Activated CD4-positive, alpha-beta T cell treated with anti-CD3 and anti-CD28 coated beads, Interleukin-2, amount 50 U/mL, for 1 hour (primary cell): Measurements from ENCODE around the gene DOCK9.
"Not testable (repeated sequence)": the region's sequence is repeated elsewhere in the genome, so short reads cannot be mapped to it uniquely, and the experiment has no call there.

Source experiments
- DNase-seq: peaks from one replicate; pipeline ENCODE4 v3.0.0-alpha.2; 2020

The DOCK9 gene

GRCh38 chr13:98812186-98812790, 165.6 kb downstream of the DOCK9 start:
- not testable (repeated sequence) for DNase-seq

GRCh38 chr13:98810746-98811145, 167.1 kb downstream of the DOCK9 start:
- DNase-seq, result no peak

- no peak for DNase-seq
Observed at GRCh38 chr13:98809345-98809777, 168.5 kb downstream of the DOCK9 start.

GRCh38 chr13:98807774-98808173, 170.1 kb downstream of the DOCK9 start:
- no peak for DNase-seq

GRCh38 chr13:98804336-98804855, 173.5 kb downstream of the DOCK9 start:
- no peak for DNase-seq

GRCh38 chr13:98803921-98804320, 173.9 kb downstream of the DOCK9 start:
- DNase-seq, result no peak

- no peak for DNase-seq
Observed at GRCh38 chr13:98803111-98803561, 174.7 kb downstream of the DOCK9 start.

GRCh38 chr13:98802559-98802958, 175.3 kb downstream of the DOCK9 start:
- DNase-seq, result no peak

GRCh38 chr13:98801626-98802418, 176.0 kb downstream of the DOCK9 start:
- no peak for DNase-seq

- no peak for DNase-seq
Observed at GRCh38 chr13:98800078-98800477, 177.8 kb downstream of the DOCK9 start.

- DNase-seq, result no peak
Observed at GRCh38 chr13:98798849-98799645, 178.8 kb downstream of the DOCK9 start.

- DNase-seq, result no peak
Observed at GRCh38 chr13:98797456-98797855, 180.4 kb downstream of the DOCK9 start.

- DNase-seq, result no peak
Observed at GRCh38 chr13:98796798-98797197, 181.1 kb downstream of the DOCK9 start.

- DNase-seq, result no peak
Observed at GRCh38 chr13:98796191-98796590, 181.7 kb downstream of the DOCK9 start.

GRCh38 chr13:98795220-98795619, 182.6 kb downstream of the DOCK9 start:
- no peak for DNase-seq

- no peak for DNase-seq
Observed at GRCh38 chr13:98794498-98794897, 183.4 kb downstream of the DOCK9 start.

- DNase-seq, result no peak
Observed at GRCh38 chr13:98792785-98793495, 184.9 kb downstream of the DOCK9 start.

- no peak for DNase-seq
Observed at GRCh38 chr13:98792321-98792720, 185.5 kb downstream of the DOCK9 start.

- DNase-seq, result no peak
Observed at GRCh38 chr13:98791611-98792010, 186.3 kb downstream of the DOCK9 start.

GRCh38 chr13:98787996-98788395, 189.9 kb downstream of the DOCK9 start:
- DNase-seq, result no peak

GRCh38 chr13:98787173-98787572, 190.7 kb downstream of the DOCK9 start:
- DNase-seq, result no peak

- DNase-seq, result no peak
Observed at GRCh38 chr13:98786023-98786422, 191.8 kb downstream of the DOCK9 start.

- no peak for DNase-seq
Observed at GRCh38 chr13:98785405-98785804, 192.5 kb downstream of the DOCK9 start.
